HG02642 (cell line): Measurements from ENCODE around the gene CHL1.

Experiments used
- ATAC-seq: cut with Tn5 transposase; IDR thresholded peaks from one replicate; pipeline ENCODE4 v1.9.1; 2021; ENCODE audit warnings: mild to moderate bottlenecking; ENCODE audit not compliant: unreplicated experiment, poor library complexity

The CHL1 gene

GRCh38 chr3:217099-217813 lies 20.7 kb downstream of the CHL1 start:
- ATAC-seq: no peak

GRCh38 chr3:217948-218347 lies 21.4 kb downstream of the CHL1 start:
- ATAC-seq: no peak

- ATAC-seq: no peak
Measured at GRCh38 chr3:228442-229182, 32.0 kb downstream of the CHL1 start.

GRCh38 chr3:229183-229661 lies 32.7 kb downstream of the CHL1 start:
- no peak for ATAC-seq

GRCh38 chr3:236881-237280 lies 40.3 kb downstream of the CHL1 start:
- ATAC-seq: no peak

- no peak for ATAC-seq
Measured at GRCh38 chr3:242602-243355, 46.2 kb downstream of the CHL1 start.

- no peak for ATAC-seq
Measured at GRCh38 chr3:243356-243725, 46.8 kb downstream of the CHL1 start.

GRCh38 chr3:244041-244440 lies 47.5 kb downstream of the CHL1 start:
- no peak for ATAC-seq

GRCh38 chr3:247916-248315 lies 51.4 kb downstream of the CHL1 start:
- ATAC-seq: no peak

- ATAC-seq: no peak
Measured at GRCh38 chr3:248864-249520, 52.4 kb downstream of the CHL1 start.

GRCh38 chr3:249587-250262 lies 53.2 kb downstream of the CHL1 start:
- ATAC-seq: no peak

GRCh38 chr3:256501-256900 lies 59.9 kb downstream of the CHL1 start:
- no peak for ATAC-seq

- no peak for ATAC-seq
Measured at GRCh38 chr3:257826-258225, 61.3 kb downstream of the CHL1 start.

GRCh38 chr3:260898-261297 lies 64.3 kb downstream of the CHL1 start:
- no peak for ATAC-seq

- no peak for ATAC-seq
Measured at GRCh38 chr3:263393-263792, 66.8 kb downstream of the CHL1 start.

- ATAC-seq: no peak
Measured at GRCh38 chr3:264394-265156, 68.0 kb downstream of the CHL1 start.

GRCh38 chr3:267101-267500 lies 70.5 kb downstream of the CHL1 start:
- no peak for ATAC-seq

- ATAC-seq: no peak
Measured at GRCh38 chr3:270688-271087, 74.1 kb downstream of the CHL1 start.

- no peak for ATAC-seq
Measured at GRCh38 chr3:274927-275326, 78.4 kb downstream of the CHL1 start.
